Activated CD4-positive, CD25-positive, alpha-beta regulatory T cell treated with anti-CD3 and anti-CD28 coated beads, Interleukin-2, amount 50 U/mL, for 16 hours (primary cell): ENCODE results near the gene KATNAL1.

Experiments used
- DNase-seq: peaks from one replicate; pipeline ENCODE4 v3.0.0-alpha.2; 2020; ENCODE audit warnings: low read depth, low spot score

Gene KATNAL1

GRCh38 chr13:30163441-30163840 lies 143.9 kb downstream of the KATNAL1 start:
- DNase-seq = no peak

GRCh38 chr13:30159446-30159839 lies 147.9 kb downstream of the KATNAL1 start:
- no peak for DNase-seq

DNA sequence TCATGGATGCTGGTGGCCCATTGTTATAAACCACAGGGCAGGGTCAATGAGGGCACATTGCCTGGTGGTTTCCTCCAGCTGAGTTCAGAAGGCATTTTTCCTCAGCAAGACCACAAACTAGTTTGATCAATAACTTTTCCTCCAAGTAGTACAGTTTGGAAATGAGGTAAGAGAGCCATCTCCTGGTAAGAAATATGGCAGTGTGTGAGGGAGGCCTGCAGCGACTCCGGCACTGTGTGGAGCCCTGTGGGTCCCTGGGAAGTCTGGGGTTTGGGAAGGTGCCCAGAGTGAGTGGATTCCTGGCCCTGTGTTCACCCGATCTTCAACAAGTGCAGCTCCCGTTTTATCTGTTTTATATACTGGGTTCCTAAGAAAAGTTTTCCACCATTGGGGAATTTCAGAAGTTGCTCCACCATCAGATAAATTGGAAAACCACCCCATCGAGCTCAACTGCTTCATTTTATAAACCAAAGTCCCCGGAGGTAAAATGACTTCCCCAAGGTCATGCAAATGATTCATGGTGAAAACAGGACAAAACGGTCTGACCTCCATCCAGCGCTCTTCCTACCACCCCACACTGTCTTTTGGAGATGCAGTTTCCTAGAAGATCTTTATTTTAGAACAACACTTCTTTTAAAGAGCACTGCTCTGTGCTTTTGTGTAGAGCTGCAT lies 148.4 kb downstream of the KATNAL1 start:
- no peak for DNase-seq

- DNase-seq = no peak
Measured at GRCh38 chr13:30157616-30157993, 149.7 kb downstream of the KATNAL1 start.

GRCh38 chr13:30156826-30157615 lies 150.3 kb downstream of the KATNAL1 start:
- no peak for DNase-seq

DNA sequence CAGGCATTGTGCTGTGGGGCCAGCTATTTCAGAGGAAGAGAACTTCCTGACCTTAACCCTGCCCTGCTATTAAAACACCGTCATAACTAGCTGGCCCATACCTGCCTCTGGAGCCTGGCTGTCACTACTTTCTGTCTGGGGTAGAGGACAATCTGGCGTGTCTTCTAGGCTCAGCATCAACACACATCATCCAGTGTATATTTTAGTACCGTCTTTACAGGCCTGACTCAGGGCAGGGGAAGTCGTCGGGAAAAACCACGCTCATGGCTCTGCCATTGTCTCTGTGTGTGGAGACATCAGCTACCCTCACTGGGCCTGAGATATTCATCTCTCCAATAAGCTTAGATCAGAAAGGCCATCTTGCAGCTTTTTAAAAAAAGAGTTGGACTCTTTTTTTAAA lies 151.1 kb downstream of the KATNAL1 start:
- no peak for DNase-seq

DNA sequence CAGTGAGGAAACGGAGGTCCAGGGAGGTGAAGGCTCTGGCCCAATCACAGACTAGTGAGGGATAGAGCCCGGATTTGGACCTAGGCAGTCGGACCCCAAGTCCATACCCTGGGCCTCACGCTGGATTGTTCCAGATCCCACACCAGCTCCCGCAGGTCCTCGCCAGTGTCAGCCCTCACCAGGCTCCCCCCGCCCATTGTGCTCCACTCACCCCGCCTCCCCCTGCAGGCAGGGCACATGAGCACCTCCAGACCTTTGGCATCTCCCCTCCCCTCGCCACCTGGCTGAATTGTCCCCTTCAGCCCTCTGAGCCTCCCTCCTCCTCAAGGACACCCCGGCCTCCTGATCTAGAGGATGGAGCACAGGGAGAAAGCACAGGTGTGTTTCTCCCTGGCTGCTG lies 152.4 kb downstream of the KATNAL1 start:
- DNase-seq = no peak

DNA sequence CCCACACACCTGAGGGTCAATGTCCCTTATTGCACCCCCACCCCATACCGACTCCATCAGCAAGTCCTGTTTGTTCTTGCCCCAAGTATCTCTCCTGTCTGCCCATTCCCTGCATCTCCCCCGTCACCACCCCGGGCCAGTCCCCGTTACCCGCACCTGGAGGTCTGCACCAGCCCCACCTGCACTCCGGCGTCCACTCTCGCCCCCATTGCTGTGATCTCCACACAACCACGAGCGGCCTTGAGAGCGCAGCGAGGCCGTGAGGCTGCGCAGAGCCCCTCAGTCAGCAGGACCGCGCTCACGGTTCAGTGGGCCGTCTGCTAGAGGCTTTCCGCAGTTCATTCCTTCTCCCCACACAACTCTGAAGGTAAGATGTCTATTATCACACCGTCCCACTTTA lies 152.8 kb downstream of the KATNAL1 start:
- DNase-seq = no peak

DNA sequence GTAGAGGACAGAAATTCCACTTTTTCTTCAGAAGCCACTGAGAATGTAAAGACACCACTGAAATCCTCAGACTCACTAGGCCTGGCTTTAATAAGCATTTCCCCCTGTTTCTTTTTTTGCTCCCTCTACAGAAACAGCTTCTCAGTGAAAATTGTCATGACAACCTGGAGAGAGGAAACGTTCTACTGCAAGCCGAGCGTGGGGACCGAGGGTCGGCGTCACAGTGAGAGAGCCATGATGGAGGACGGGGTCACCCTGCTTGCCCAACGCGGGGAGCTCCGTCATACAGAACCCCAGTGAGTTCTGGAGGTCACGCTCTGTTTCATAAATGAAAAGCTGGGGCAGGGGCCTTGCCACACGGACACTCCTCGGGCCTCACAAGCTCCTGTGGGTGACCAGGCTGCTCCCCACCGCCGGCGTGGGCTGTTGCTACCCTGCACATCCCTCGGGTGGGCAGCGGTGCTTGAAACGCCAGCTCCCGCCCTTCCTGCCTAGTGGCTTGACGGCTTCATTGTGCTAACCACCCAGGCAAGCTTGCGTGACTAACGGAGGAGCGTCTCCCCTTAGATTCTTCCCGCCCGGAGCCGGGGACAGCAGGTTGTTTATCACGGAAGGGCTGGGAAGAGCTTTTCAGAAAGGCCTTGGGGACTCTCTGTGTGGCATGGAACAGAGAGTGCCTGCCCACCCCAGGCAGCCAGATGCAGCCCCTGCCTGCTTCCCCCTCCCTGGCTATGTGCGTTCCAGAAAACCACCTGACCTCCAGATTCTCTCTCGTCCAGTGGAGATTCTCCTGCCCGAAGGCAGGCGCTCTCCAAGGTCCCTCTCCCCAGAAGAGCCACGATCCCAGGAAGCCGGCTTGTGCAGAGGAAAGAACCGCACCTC lies 153.6 kb downstream of the KATNAL1 start:
- DNase-seq = no peak
